Naive thymus-derived CD4-positive, alpha-beta T cell (primary cell): ENCODE results near the gene GALNT2. TPM values are rescaled to one million over a fixed set of nuclear protein-coding genes. Genes with fewer than 3 reads are reported as not detected.

ENCODE experiments used
- ATAC-seq: fragments of 150-1000 bp; cut with Tn5 transposase; 2 replicates; pipeline ENCODE4 v1.10.0; 2021; ENCODE audit warnings: mild to moderate bottlenecking, moderate library complexity
- CTCF ChIA-PET: fragments of 350-600 bp; sonication (Branson Sonifier 250); formaldehyde crosslinking; loops from one replicate; lab custom pipeline; 2021; ENCODE audit warnings: antibody characterized with exemption; lab: Charles Lee
- POLR2A ChIA-PET: fragments of 350-600 bp; sonication (Branson Sonifier 250); formaldehyde crosslinking; loops from one replicate; lab custom pipeline; 2021; ENCODE audit warnings: antibody characterized with exemption, inconsistent platforms; lab: Charles Lee
- DNase-seq, 9 donors: peaks; one replicate each; pipeline versions ENCODE4 v3.0.0 to v3.0.0-alpha.2; 2020 to 2022; ENCODE audit warnings: mixed read lengths in 1 of 9
- H3K27ac ChIP-seq: one replicate; pipeline ENCODE4 v1.7.0; 2013; ENCODE audit warnings: mild to moderate bottlenecking, low read depth, low read length, moderate library complexity
- H3K27me3 ChIP-seq, 2 donors: one replicate each; pipeline ENCODE4 v1.7.0; 2013; ENCODE audit warnings: low read length in 2 of 2, mild to moderate bottlenecking in 2 of 2, moderate library complexity in 2 of 2; ENCODE audit not compliant: control insufficient read depth in 2 of 2, insufficient read depth in 2 of 2
- H3K36me3 ChIP-seq, 3 experiments: 1 replicate in 2 of 3; 2 replicates in 1 of 3; pipeline ENCODE4 v1.7.0; 2013; ENCODE audit warnings: low read length in 3 of 3, mild to moderate bottlenecking in 3 of 3, moderate library complexity in 1 of 3; ENCODE audit not compliant: insufficient read depth in 3 of 3, control insufficient read depth in 2 of 3
- H3K4me1 ChIP-seq, 2 donors: one replicate each; pipeline ENCODE4 v1.7.0; 2013; ENCODE audit warnings: low read length in 2 of 2, mild to moderate bottlenecking in 2 of 2, moderate library complexity in 1 of 2; ENCODE audit not compliant: control insufficient read depth in 2 of 2, insufficient read depth in 2 of 2
- H3K4me3 ChIP-seq: 2 replicates; pipeline ENCODE4 v1.7.0; 2013; ENCODE audit warnings: mild to moderate bottlenecking, low read length
- H3K9me3 ChIP-seq, 3 experiments: 1 replicate in 2 of 3; 2 replicates in 1 of 3; pipeline ENCODE4 v1.7.0; 2013; ENCODE audit warnings: low read length in 3 of 3; ENCODE audit not compliant: control insufficient read depth in 2 of 3
- H3K27ac Mint-ChIP-seq, 9 donors: one replicate each; pipeline ENCODE4 v1.8.0; 2020 to 2022; ENCODE audit warnings: mixed read lengths in 9 of 9, mild to moderate bottlenecking in 8 of 9, moderate library complexity in 5 of 9, inconsistent platforms in 2 of 9
- H3K27me3 Mint-ChIP-seq, 5 donors: one replicate each; pipeline ENCODE4 v1.8.0; 2021 to 2022; ENCODE audit warnings: mixed read lengths in 5 of 5, mild to moderate bottlenecking in 1 of 5
- H3K36me3 Mint-ChIP-seq, 5 donors: one replicate each; pipeline ENCODE4 v1.8.0; 2020 to 2022; ENCODE audit warnings: mixed read lengths in 5 of 5, mild to moderate bottlenecking in 3 of 5, inconsistent platforms in 1 of 5
- H3K4me1 Mint-ChIP-seq, 7 donors: one replicate each; pipeline ENCODE4 v1.8.0; 2020 to 2022; ENCODE audit warnings: mixed read lengths in 7 of 7, mild to moderate bottlenecking in 3 of 7, inconsistent platforms in 1 of 7
- H3K4me3 Mint-ChIP-seq, 10 donors: one replicate each; pipeline ENCODE4 v1.8.0; 2020 to 2022; ENCODE audit warnings: mild to moderate bottlenecking in 10 of 10, mixed read lengths in 10 of 10, moderate library complexity in 6 of 10, inconsistent platforms in 2 of 10
- H3K9me3 Mint-ChIP-seq, 11 donors: one replicate each; pipeline ENCODE4 v1.8.0; 2020 to 2022; ENCODE audit warnings: mixed read lengths in 11 of 11, mild to moderate bottlenecking in 4 of 11, inconsistent platforms in 1 of 11, moderate library complexity in 1 of 11
- intact Hi-C, 2 donors: fragments of 100-400 bp; cut with micrococcal nuclease; formaldehyde crosslinking; loops; one replicate each; pipeline ENCODE4 v1.15.1; 2023
- polyA plus RNA-seq, 2 donors: library from polyadenylated mRNA; unstranded; fragments of 300-500 nt; fragmentation: Illumina TruSeq; gene quantifications; one replicate each; pipeline ENCODE4 v1.2.3, GENCODE V29; 2021
- total RNA-seq, 6 experiments: library from RNA in 5 of 6; stranded (reverse) in 5 of 6; gene quantifications; 1 replicate in 5 of 6; 2 replicates in 1 of 6; pipeline ENCODE4 v1.2.3 and lab custom pipeline; 2021 to 2026

GALNT2 gene
- total and polyA plus RNA-seq, 7 experiments from 2014 or later, result 12.0 to 32.7 (median 23.3) TPM

DNA sequence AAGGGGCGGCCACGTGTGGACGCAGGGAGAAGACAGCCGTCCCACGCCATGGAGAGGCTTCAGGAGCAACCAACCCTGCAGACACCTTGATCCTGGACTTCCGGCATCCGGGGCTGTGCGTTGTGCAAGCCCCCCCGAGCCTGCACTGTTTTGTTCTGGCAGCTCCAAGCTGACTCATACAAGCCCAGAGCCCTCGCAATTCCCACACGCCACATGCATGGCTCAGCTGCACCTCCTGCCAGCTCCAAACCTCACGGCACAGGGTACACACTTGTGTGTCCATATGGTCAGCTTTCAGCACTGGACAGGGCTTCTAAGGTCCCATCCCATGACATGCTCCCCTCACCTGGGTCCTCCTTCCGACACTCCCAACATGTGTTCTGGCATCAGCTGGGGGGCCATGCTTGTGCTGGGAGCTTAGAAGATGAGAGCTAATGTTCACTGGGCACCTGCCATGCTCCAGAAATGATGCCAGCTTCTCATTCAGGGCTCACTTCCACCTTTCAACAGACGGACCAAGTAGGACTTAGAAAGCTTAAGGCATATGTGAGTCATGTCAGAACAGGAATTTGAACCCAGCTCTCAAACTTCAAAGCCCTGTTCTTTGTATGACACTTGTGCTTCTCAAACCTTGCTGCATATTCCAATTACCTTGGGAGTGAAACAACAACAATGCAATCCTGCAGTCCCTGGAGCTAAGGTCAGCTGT, 221.8 kb downstream of the GALNT2 start:
- Mint-ChIP-seq H3K4me1 (peaks cover 0 to 16% (median 5%) of the 10 kb centered on the region in 7 donors), H3K9me3 (no peaks in the 10 kb centered on the region), H3K36me3 (no peaks in the 10 kb centered on the region), H3K4me3 (no peak overlapping the region), H3K27ac (no peak overlapping the region), H3K27me3 (peaks cover 0 to 26% (median 20%) of the 10 kb centered on the region in 5 donors)
- Histone ChIP-seq H3K9me3 (no peaks in the 10 kb centered on the region), H3K27me3 (no peaks in the 10 kb centered on the region), H3K36me3 (no peaks in the 10 kb centered on the region), H3K27ac (no peak overlapping the region), H3K4me1 (no peaks in the 10 kb centered on the region), H3K4me3 (no peak overlapping the region)
- ChIA-PET CTCF (no interaction called here), POLR2A (no interaction called here)
- intact Hi-C loops, result no loop called here
- DNase-seq (no peak), ATAC-seq (no peak)

DNA sequence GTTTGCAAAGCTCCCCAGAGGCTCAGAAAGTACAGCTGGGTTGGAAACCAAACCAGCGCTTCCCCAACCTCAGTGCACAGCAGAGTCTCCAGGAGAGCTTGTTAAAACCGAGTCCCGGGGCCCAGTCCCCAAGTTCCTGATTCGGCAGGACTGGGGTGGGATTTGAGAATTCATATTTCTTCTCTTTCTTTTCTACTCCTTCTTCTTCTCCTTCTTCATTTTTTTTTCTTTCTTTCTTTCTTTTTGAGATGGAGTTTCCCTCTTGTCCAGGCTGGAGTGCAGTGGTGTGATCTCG, 222.3 kb downstream of the GALNT2 start:
- Mint-ChIP-seq H3K27me3 (peaks cover 0 to 30% (median 23%) of the 10 kb centered on the region in 5 donors), H3K27ac (no peak overlapping the region), H3K4me3 (no peak overlapping the region), H3K4me1 (peaks cover 0 to 16% (median 5%) of the 10 kb centered on the region in 7 donors), H3K36me3 (no peaks in the 10 kb centered on the region), H3K9me3 (no peaks in the 10 kb centered on the region)
- ChIA-PET POLR2A (no interaction called here), CTCF (no interaction called here)
- Histone ChIP-seq H3K36me3 (no peaks in the 10 kb centered on the region), H3K9me3 (no peaks in the 10 kb centered on the region), H3K4me3 (no peak overlapping the region), H3K4me1 (no peaks in the 10 kb centered on the region), H3K27ac (no peak overlapping the region), H3K27me3 (no peaks in the 10 kb centered on the region)
- no peak for ATAC-seq
- intact Hi-C loops, result no loop called here
- DNase-seq, result no peak

DNA sequence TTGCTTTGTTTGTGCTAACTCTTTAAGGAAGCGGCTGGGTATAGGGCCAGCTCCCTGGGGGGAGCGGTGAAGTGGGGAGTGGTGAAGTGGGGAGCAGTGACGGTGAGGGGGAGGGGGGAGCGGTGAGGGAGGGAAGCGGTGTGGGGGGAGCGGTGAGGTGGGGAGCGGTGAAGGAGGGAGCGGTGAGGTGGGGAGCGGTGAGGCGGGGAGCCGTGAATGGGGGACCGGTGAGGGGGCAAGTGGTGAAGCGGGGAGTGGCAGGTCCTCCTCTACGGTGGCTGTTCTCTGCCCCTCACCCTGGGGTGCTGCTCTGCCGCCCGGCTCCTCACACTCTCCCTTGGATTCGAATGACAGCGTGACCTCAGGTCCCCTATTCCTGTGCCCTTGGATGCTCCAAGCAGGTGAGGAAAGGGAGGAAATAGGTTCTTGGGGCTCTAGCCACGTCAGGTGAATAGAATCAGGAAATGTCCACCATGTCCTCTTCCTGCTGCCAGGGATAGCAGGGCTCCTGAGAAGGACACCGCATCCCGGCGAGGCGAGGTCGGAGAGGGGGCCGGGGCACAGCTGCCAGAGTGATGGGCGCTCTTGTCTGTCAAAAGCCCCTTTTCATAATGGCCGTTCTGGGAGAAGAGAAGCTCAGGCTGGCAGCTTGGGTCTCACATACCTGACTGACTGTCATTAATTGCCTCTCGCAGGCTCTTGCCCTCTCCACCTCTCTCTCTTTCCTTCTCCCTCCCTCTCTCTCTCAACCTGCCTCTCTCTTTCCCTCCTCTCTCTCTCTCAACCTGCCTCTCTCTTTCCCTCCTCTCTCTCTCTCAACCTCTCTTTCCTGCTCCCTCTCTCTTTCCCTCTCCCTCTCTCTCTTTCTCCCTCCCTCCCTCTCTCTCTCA, 224.9 kb downstream of the GALNT2 start:
- ChIA-PET POLR2A (interaction anchor here (0.7 kb wide), 1 partner anchor 1450 kb away, joined by 3 read pairs; no protein-coding TSS in a partner anchor), CTCF (no interaction called here)
- H3K4me3 ChIP-seq, result no peak overlapping the region
- Mint-ChIP-seq H3K9me3 (no peaks in the 10 kb centered on the region), H3K4me3 (peak overlapping the region in 3 of 10 donors; percentile 26 to 57 (median 39)), H3K36me3 (no peaks in the 10 kb centered on the region), H3K27ac (peak overlapping the region in 1 of 9 donors; percentile 51), H3K27me3 (peaks cover 11 to 33% (median 29%) of the 10 kb centered on the region in 5 donors), H3K4me1 (peaks cover 0 to 16% (median 5%) of the 10 kb centered on the region in 7 donors)
- no peaks in the 10 kb centered on the region for H3K9me3 ChIP-seq
- intact Hi-C loops, result no loop called here
- H3K27me3 ChIP-seq, result no peaks in the 10 kb centered on the region
- ATAC-seq (peak; percentile 53), DNase-seq (no peak)
- no peaks in the 10 kb centered on the region for H3K36me3 ChIP-seq
- H3K27ac ChIP-seq, result no peak overlapping the region
- no peaks in the 10 kb centered on the region for H3K4me1 ChIP-seq

DNA sequence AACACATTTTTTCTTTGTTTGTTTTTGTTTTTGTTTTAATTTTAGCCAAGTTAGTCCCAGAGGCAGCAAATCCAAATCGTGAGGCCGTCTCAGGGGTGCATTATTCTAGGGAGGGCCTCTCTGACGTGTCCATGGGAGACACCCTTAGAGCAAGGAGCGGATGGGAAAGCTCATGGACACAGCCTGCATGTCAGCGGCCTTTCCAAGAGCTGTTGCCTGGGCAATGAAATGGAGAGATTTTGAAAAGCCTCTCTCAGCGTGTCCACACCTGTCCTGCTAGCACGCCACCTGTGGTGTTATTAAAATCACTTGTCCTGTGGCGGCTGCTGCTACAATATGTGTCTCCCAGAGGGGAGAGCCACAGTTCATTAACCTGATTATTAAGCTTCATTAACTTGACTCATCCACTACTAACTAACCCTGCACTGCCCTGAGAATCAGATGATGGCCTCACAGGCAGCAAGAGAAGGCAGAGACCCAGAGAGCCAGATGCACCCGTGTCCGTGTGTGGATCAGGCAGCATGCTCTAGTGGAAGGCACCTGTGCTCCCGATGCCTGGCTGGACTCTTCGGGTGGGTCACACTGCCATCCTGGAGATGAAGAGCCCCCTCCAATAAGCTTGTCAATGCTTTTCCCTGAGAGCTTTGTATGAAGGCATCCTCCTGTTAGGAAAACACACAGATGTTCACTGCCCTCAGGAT, 225.8 kb downstream of the GALNT2 start:
- no peaks in the 10 kb centered on the region for H3K27me3 ChIP-seq
- intact Hi-C loops, result no loop called here
- ATAC-seq (no peak), DNase-seq (no peak)
- H3K4me3 ChIP-seq, result no peak overlapping the region
- H3K36me3 Mint-ChIP-seq, result no peaks in the 10 kb centered on the region
- POLR2A ChIA-PET, result no interaction called here
- no peak overlapping the region for H3K27ac Mint-ChIP-seq
- H3K4me1 Mint-ChIP-seq, result peaks cover 0 to 16% (median 5%) of the 10 kb centered on the region in 7 donors
- H3K27me3 Mint-ChIP-seq, result peaks cover 11 to 34% (median 29%) of the 10 kb centered on the region in 5 donors
- H3K36me3 ChIP-seq, result no peaks in the 10 kb centered on the region
- CTCF ChIA-PET, result no interaction called here
- no peak overlapping the region for H3K27ac ChIP-seq
- H3K9me3 ChIP-seq, result no peaks in the 10 kb centered on the region
- H3K4me3 Mint-ChIP-seq, result no peak overlapping the region
- H3K4me1 ChIP-seq, result no peaks in the 10 kb centered on the region
- H3K9me3 Mint-ChIP-seq, result no peaks in the 10 kb centered on the region

DNA sequence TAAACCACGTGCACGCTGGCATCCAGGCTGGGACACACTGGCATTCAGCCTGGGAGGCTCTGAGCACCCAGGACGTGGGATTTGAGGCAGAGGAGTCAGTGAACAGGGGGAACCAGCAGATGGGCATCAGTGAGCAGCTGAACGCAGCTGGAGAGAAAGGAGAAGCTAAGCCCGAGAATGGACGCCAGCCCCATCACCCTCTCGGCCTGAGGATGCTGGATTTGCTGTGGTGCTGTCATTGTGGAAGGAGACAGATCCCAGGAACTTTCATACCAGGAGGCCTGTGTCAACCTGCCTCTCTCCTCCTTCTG, 226.3 kb downstream of the GALNT2 start:
- Histone ChIP-seq H3K27me3 (no peaks in the 10 kb centered on the region), H3K4me3 (no peak overlapping the region), H3K9me3 (no peaks in the 10 kb centered on the region), H3K27ac (no peak overlapping the region), H3K36me3 (no peaks in the 10 kb centered on the region), H3K4me1 (no peaks in the 10 kb centered on the region)
- ATAC-seq (no peak), DNase-seq (no peak)
- Mint-ChIP-seq H3K4me1 (peaks cover 0 to 16% (median 5%) of the 10 kb centered on the region in 7 donors), H3K9me3 (no peaks in the 10 kb centered on the region), H3K27me3 (peaks cover 11 to 34% (median 29%) of the 10 kb centered on the region in 5 donors), H3K4me3 (no peak overlapping the region), H3K27ac (no peak overlapping the region), H3K36me3 (no peaks in the 10 kb centered on the region)
- intact Hi-C loops, result no loop called here
- POLR2A ChIA-PET, result no interaction called here
- CTCF ChIA-PET, result no interaction called here

DNA sequence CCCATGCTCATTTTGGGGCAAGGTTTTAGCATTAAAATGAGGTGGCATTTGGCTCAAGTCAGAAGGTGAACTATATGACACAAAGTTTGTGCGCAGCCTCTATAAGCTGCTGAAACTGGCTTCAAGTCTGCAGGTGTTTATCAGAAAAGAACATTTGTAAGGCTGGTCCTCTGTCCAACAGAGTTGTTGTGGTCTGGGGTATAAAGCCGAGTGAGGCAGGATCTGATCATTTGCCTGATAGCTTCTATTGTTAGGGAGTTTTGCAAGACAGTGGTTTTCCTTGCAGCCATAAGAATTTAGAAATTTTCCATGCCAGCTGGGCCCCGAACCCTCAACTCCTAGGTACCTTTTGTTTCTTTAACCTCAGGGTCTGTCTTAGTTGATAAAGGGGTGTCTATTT, 228.3 kb downstream of the GALNT2 start:
- Histone ChIP-seq H3K27ac (no peak overlapping the region), H3K4me1 (no peaks in the 10 kb centered on the region), H3K9me3 (no peaks in the 10 kb centered on the region), H3K27me3 (no peaks in the 10 kb centered on the region), H3K4me3 (no peak overlapping the region), H3K36me3 (no peaks in the 10 kb centered on the region)
- Mint-ChIP-seq H3K4me1 (peaks cover 0 to 16% (median 5%) of the 10 kb centered on the region in 7 donors), H3K27ac (no peak overlapping the region), H3K36me3 (no peaks in the 10 kb centered on the region), H3K27me3 (peaks cover 11 to 33% (median 29%) of the 10 kb centered on the region in 5 donors), H3K4me3 (no peak overlapping the region), H3K9me3 (no peaks in the 10 kb centered on the region)
- intact Hi-C loops, result no loop called here
- ChIA-PET POLR2A (no interaction called here), CTCF (interaction anchor here (1.4 kb wide), 1 partner anchor 10 kb away, joined by 4 read pairs; no protein-coding TSS in a partner anchor)
- no peak for DNase-seq
- ATAC-seq, result no peak
